ENCODE measurements around the gene SLC5A3.

- TF ChIP-seq CTCF (IDR thresholded peaks at IDR 0.05) (no peak), ZFX (IDR thresholded peaks at IDR 0.05; ENCODE audit: borderline replicate concordance) (no peak)
These were observed 10.0 kb downstream of the SLC5A3 start for GRCh38 chr21:34083357-34083756.
